GM13977 (cell line): ENCODE results near the gene NFATC2IP.
"Not testable (repeated sequence)": the region's sequence is repeated elsewhere in the genome, so short reads cannot be mapped to it uniquely, and the experiment has no call there.

Experiments used
- DNase-seq: peaks from one replicate; pipeline ENCODE4 v3.0.0; 2012; ENCODE audit warnings: low spot score
- in situ Hi-C: fragments of 300-500 bp; cut with MboI; formaldehyde crosslinking; loops from one replicate; pipeline ENCODE4 v1.12.0; 2022; ENCODE audit warnings: low sequenced_read_pairs, low pct_unique_long_range_greater_than_20kb, mixed read lengths, inconsistent platforms; ENCODE audit not compliant: unreplicated experiment
- TF ChIP-seq, protein P1 (sequence below): IDR thresholded peaks from 2 replicates; pipeline ENCODE4 v1.5.1; 2012; ENCODE audit warnings: mild to moderate bottlenecking, control low read depth; ENCODE audit not compliant: insufficient read depth; ENCODE audit errors: extremely low read depth, missing control alignments

NFATC2IP gene

DNA sequence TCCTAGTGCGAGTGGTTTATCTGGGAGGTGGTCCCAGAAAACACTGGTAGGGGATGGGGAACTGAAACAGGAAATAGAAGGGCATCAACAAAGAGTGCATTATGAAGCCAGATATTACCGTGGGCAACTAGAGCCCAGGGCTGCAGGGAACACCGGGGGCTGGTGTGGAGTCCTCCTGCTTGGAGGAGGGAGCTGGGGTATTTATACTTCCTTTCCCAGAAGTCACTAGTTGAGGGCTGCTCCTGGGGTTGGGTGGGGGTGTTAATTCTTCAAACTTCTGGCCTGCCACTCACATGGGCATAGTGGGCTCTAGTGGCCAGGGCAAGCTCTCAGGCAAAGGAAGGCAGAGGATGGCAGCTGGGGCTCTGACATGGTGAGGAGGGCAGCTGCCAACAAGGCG is 48.8 kb downstream of the NFATC2IP start:
- TF ChIP-seq, protein P1, sequence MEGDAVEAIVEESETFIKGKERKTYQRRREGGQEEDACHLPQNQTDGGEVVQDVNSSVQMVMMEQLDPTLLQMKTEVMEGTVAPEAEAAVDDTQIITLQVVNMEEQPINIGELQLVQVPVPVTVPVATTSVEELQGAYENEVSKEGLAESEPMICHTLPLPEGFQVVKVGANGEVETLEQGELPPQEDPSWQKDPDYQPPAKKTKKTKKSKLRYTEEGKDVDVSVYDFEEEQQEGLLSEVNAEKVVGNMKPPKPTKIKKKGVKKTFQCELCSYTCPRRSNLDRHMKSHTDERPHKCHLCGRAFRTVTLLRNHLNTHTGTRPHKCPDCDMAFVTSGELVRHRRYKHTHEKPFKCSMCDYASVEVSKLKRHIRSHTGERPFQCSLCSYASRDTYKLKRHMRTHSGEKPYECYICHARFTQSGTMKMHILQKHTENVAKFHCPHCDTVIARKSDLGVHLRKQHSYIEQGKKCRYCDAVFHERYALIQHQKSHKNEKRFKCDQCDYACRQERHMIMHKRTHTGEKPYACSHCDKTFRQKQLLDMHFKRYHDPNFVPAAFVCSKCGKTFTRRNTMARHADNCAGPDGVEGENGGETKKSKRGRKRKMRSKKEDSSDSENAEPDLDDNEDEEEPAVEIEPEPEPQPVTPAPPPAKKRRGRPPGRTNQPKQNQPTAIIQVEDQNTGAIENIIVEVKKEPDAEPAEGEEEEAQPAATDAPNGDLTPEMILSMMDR: no peak
- in situ Hi-C loops: no loop called here
- no peak for DNase-seq

DNA sequence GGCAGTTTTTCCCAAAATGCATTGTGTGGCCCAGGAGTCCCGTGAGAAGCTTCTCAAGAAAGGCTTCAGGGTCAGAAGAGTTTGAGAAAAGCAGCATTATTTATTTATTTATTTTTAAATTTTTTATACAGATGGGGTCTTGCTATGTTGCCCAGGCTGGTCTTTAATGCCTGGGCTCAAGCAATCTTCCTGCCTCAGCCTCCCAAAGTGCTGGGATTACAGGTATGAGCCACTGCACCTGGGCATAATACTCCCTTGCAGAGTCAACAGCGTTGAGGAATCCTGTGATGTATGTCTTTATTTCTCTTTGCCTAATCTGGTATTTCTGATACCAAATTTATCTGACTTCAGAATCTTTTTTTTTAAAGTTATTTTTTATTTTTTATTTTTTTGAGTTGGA is 49.3 kb downstream of the NFATC2IP start:
- no peak for DNase-seq
- TF ChIP-seq, protein P1: no peak
- in situ Hi-C loops: no loop called here

- DNase-seq, in situ Hi-C loops: not testable (repeated sequence)
Observed at GRCh38 chr16:29004496-29005139, 53.9 kb downstream of the NFATC2IP start.

GRCh38 chr16:29007730-29008593 is 57.2 kb downstream of the NFATC2IP start:
- in situ Hi-C loops: no loop called here
- no peak for DNase-seq

GRCh38 chr16:29009050-29009837 is 58.5 kb downstream of the NFATC2IP start:
- in situ Hi-C loops: no loop called here
- TF ChIP-seq, protein P1: no peak
- DNase-seq: no peak

More at GRCh38 chr16:29007730-29008593, 57.2 kb downstream of the NFATC2IP start:
- TF ChIP-seq, protein P1: no peak

- in situ Hi-C loops: no loop called here
- no peak for DNase-seq
- TF ChIP-seq, protein P1: no peak
Observed at GRCh38 chr16:29009838-29010166, 59.1 kb downstream of the NFATC2IP start.
